Adrenal gland (tissue), 12 donors: ENCODE data around the gene KIF26B. TPM values are rescaled to one million over a fixed set of nuclear protein-coding genes. Genes with fewer than 3 reads are reported as not detected.

Experiments used
- DNase-seq, 7 donors: peaks; one replicate each; pipeline ENCODE4 v3.0.0-alpha.2; 2019 to 2020
- H3K27ac ChIP-seq, 5 donors: fragments of 200-600 bp; sonication (generic) in 4 of 5; 1 replicate in 3 of 5; 2 replicates in 2 of 5; pipeline versions ENCODE4 v1.5.1 to v1.8.0; 2016 to 2020; ENCODE audit warnings: mild to moderate bottlenecking in 1 of 5
- H3K27me3 ChIP-seq: fragments of 200-600 bp; 2 replicates; pipeline ENCODE4 v1.8.0; 2021
- H3K36me3 ChIP-seq, 2 donors: fragments of 200-600 bp; replicated peaks in 1 of 2; 1 replicate in 1 of 2; 2 replicates in 1 of 2; pipeline versions ENCODE4 v1.5.1 to v1.8.0; 2018 to 2022
- H3K4me1 ChIP-seq, 2 donors: fragments of 200-600 bp; replicated peaks in 1 of 2; 1 replicate in 1 of 2; 2 replicates in 1 of 2; pipeline versions ENCODE4 v1.5.1 to v1.8.0; 2018 to 2021
- H3K4me3 ChIP-seq, 4 donors: fragments of 200-600 bp; sonication (generic) in 3 of 4; one replicate each; pipeline ENCODE4 v1.5.1; 2016 to 2018
- H3K9me3 ChIP-seq, 3 donors: fragments of 200-600 bp; sonication (generic) in 1 of 3; replicated peaks in 1 of 3; 1 replicate in 2 of 3; 2 replicates in 1 of 3; pipeline versions ENCODE4 v1.5.1 to v1.8.0; 2016 to 2021
- POLR2A ChIP-seq, 2 donors: fragments of 450-650 bp; IDR thresholded peaks; one replicate each; pipeline ENCODE4 v1.6.1; 2017; ENCODE audit warnings: antibody characterized with exemption in 2 of 2, mild to moderate bottlenecking in 2 of 2, moderate library complexity in 1 of 2
- WGBS, 4 donors: extraction: QIAGEN DNeasy Blood & Tissue Kit in 2 of 4; methylation state at CpG; one replicate each; pipeline versions ENCODE4 v1.1.5 to v1.1.7; 2013 to 2017; 5-methylcytosine and 5-hydroxymethylcytosine counted together
- intact Hi-C, 2 donors: fragments of 100-400 bp; cut with DNase I; formaldehyde crosslinking; loops; one replicate each; pipeline versions ENCODE4 v1.14.1 to v1.15.0; 2022 to 2023
- polyA plus RNA-seq, 3 donors: library from polyadenylated mRNA; stranded (reverse); fragments of 200-250 nt in 2 of 3; fragments of 350-450 nt in 1 of 3; fragmentation: Illumina TruSeq in 1 of 3; extraction: RNeasy Lipid Tissue Mini Kit (QIAGEN cat#74804) in 1 of 3; gene quantifications; one replicate each; pipeline ENCODE4 v1.2.3, GENCODE V29; 2013 to 2014
- total RNA-seq, 9 donors: library from RNA; depleted of rRNA in 4 of 9; stranded (reverse); fragments of >200 nt in 4 of 9; fragments of 120-200 nt in 1 of 9; fragmentation: NEBNext Ultra II Directional in 1 of 9; extraction: Animal tissue kit (Norgen Biotek cat#: 25700) in 1 of 9; gene quantifications; one replicate each; pipeline versions ENCODE4 v1.1.0 to v1.2.4, GENCODE V29; 2013 to 2023
- TF ChIP-seq, protein P1 (sequence below), 6 experiments: fragments of 450-650 bp in 4 of 6; fragments of 200-600 bp in 2 of 6; sonication (generic) in 1 of 6; IDR thresholded peaks; 1 replicate in 5 of 6; 2 replicates in 1 of 6; pipeline versions ENCODE4 v1.5.1 to v1.8.0; 2016 to 2021; ENCODE audit warnings: antibody characterized with exemption in 6 of 6, mild to moderate bottlenecking in 2 of 6, moderate library complexity in 1 of 6
- donor health status: healthy with polysubstance abuse.
- donor health status: Bipolar disorder and iron deficiency.
- donor health status: DM: yes; HTN: yes; CAD: no.
- donor health status: DM: no; HTN: no; CAD: no.
- donor health status: DM: no; HTN: no; CAD: no.
- donor health status: DM: yes; HTN: yes; CAD: no.

Gene KIF26B
- total and polyA plus RNA-seq, 12 donors: 0.20 to 4.6 (median 2.6) TPM

- H3K36me3 ChIP-seq: no peaks in the 10 kb centered on the region
- 71 to 80% (median 74%) methylated on average over 1 of the region's 1 CpG for WGBS, 4 donors
- intact Hi-C loops: no loop called here
- TF ChIP-seq, protein P1, sequence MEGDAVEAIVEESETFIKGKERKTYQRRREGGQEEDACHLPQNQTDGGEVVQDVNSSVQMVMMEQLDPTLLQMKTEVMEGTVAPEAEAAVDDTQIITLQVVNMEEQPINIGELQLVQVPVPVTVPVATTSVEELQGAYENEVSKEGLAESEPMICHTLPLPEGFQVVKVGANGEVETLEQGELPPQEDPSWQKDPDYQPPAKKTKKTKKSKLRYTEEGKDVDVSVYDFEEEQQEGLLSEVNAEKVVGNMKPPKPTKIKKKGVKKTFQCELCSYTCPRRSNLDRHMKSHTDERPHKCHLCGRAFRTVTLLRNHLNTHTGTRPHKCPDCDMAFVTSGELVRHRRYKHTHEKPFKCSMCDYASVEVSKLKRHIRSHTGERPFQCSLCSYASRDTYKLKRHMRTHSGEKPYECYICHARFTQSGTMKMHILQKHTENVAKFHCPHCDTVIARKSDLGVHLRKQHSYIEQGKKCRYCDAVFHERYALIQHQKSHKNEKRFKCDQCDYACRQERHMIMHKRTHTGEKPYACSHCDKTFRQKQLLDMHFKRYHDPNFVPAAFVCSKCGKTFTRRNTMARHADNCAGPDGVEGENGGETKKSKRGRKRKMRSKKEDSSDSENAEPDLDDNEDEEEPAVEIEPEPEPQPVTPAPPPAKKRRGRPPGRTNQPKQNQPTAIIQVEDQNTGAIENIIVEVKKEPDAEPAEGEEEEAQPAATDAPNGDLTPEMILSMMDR (IDR thresholded peaks at IDR 0.05): no peak
- no peak for TF ChIP-seq POLR2A (IDR thresholded peaks at IDR 0.05)
- no peak for DNase-seq
- H3K9me3 ChIP-seq: no peaks in the 10 kb centered on the region
- H3K27me3 ChIP-seq: no peaks in the 10 kb centered on the region
- H3K27ac ChIP-seq: no peak overlapping the region
- H3K4me1 ChIP-seq: no peaks in the 10 kb centered on the region
- no peak overlapping the region for H3K4me3 ChIP-seq
Observed at GRCh38 chr1:245290836-245291235, 136.1 kb downstream of the KIF26B start.

DNA sequence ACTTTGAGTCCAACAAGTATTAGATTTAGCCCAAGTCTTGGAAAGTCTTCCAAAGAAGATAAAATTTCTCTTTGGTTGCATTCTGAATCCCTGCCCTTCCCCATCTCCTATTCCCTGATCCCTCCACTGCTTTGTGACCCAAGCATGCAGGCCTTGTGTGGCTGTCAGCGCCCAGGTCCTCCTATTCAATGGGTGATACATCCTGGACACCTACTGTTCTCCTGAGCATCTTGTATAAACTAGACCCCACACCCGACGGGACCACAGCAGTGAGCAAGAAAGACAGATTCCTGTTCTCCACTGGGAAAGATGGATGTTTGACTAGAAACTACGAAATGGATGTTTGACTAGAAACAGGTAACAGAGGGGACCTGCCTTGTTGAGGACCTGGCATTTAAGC is 136.6 kb downstream of the KIF26B start:
- DNase-seq: no peak
- no peaks in the 10 kb centered on the region for H3K36me3 ChIP-seq
- no peaks in the 10 kb centered on the region for H3K27me3 ChIP-seq
- 66 to 70% (median 68%) methylated on average over 4 of the region's 4 CpGs for WGBS, 4 donors
- intact Hi-C loops: no loop called here
- H3K27ac ChIP-seq: no peak overlapping the region
- no peaks in the 10 kb centered on the region for H3K9me3 ChIP-seq
- H3K4me3 ChIP-seq: no peak overlapping the region
- TF ChIP-seq, protein P1 (IDR thresholded peaks at IDR 0.05): no peak
- no peak for TF ChIP-seq POLR2A (IDR thresholded peaks at IDR 0.05)
- H3K4me1 ChIP-seq: no peaks in the 10 kb centered on the region

DNA sequence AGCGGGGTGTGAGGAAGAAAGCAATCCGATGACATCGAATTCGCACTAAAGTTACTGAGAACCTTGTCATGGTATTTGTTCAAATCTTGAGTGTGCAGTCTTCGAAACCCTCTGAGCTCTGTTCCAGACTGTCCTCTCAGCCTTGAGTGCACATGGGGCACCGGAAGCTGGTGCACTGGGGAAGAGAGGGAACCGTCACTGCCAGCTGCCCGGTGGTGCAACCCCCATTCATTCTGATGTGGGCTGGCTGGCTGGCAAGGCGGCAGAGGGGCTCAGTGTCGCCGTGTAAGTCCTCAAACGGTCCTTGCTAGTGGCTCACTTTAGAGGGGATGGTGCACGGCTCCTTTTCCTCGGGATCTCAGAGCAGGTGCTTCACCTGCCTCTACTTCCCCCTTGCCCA is 137.4 kb downstream of the KIF26B start:
- H3K27ac ChIP-seq: no peak overlapping the region
- WGBS, 4 donors: 89 to 93% (median 91%) methylated on average over 14 of the region's 14 CpGs
- H3K9me3 ChIP-seq: no peaks in the 10 kb centered on the region
- no peak for DNase-seq
- H3K27me3 ChIP-seq: no peaks in the 10 kb centered on the region
- no peak for TF ChIP-seq POLR2A (IDR thresholded peaks at IDR 0.05)
- TF ChIP-seq, protein P1 (IDR thresholded peaks at IDR 0.05): no peak
- H3K36me3 ChIP-seq: no peaks in the 10 kb centered on the region
- no peaks in the 10 kb centered on the region for H3K4me1 ChIP-seq
- intact Hi-C loops: no loop called here
- no peak overlapping the region for H3K4me3 ChIP-seq

- H3K4me3 ChIP-seq: no peak overlapping the region
- H3K36me3 ChIP-seq: no peaks in the 10 kb centered on the region
- H3K27me3 ChIP-seq: no peaks in the 10 kb centered on the region
- intact Hi-C loops: no loop called here
- 55 to 64% (median 62%) methylated on average over 6 of the region's 6 CpGs for WGBS, 4 donors
- no peak for DNase-seq
- no peak overlapping the region for H3K27ac ChIP-seq
- H3K9me3 ChIP-seq: no peaks in the 10 kb centered on the region
- TF ChIP-seq, protein P1 (IDR thresholded peaks at IDR 0.05): no peak
- TF ChIP-seq POLR2A (IDR thresholded peaks at IDR 0.05): no peak
- no peaks in the 10 kb centered on the region for H3K4me1 ChIP-seq
Observed at GRCh38 chr1:245292553-245292952, 137.8 kb downstream of the KIF26B start.
